Gastrocnemius medialis (tissue), 4 donors: ENCODE results near the gene IRS2.

Experiments used
- POLR2A ChIP-seq, 2 donors: fragments of 450-650 bp; IDR thresholded peaks; one replicate each; pipeline ENCODE4 v1.6.1; 2017; ENCODE audit warnings: antibody characterized with exemption in 2 of 2, mild to moderate bottlenecking in 2 of 2, moderate library complexity in 2 of 2
- TF ChIP-seq, protein P1 (sequence below), 5 experiments: fragments of 450-650 bp in 3 of 5; fragments of 200-600 bp in 2 of 5; sonication (generic) in 2 of 5; IDR thresholded peaks in 4 of 5; conservative IDR thresholded peaks in 1 of 5; 1 replicate in 4 of 5; 2 replicates in 1 of 5; pipeline ENCODE4 v1.5.1; 2016 to 2019; ENCODE audit warnings: antibody characterized with exemption in 5 of 5, mild to moderate bottlenecking in 3 of 5, moderate library complexity in 3 of 5

DNA sequence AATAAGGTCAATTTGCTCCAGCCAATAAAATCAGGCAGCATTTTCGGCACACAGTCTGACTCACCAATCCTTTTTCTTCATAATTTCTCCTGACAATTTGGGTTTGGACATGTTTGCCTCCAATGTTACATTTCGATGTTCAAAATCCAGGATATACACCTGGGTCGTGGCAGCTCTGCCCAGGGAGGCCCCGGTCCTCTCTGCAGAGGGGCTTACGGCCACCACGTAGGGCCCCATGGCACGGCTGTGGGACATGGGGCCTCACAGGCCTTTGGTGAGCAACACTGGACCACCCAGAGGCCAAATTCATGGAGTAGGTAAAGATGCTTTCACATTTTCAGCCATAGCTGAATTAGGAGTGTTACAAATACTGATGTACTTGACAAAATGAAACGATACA is 25.4 kb downstream of the IRS2 start:
- TF ChIP-seq, protein P1, sequence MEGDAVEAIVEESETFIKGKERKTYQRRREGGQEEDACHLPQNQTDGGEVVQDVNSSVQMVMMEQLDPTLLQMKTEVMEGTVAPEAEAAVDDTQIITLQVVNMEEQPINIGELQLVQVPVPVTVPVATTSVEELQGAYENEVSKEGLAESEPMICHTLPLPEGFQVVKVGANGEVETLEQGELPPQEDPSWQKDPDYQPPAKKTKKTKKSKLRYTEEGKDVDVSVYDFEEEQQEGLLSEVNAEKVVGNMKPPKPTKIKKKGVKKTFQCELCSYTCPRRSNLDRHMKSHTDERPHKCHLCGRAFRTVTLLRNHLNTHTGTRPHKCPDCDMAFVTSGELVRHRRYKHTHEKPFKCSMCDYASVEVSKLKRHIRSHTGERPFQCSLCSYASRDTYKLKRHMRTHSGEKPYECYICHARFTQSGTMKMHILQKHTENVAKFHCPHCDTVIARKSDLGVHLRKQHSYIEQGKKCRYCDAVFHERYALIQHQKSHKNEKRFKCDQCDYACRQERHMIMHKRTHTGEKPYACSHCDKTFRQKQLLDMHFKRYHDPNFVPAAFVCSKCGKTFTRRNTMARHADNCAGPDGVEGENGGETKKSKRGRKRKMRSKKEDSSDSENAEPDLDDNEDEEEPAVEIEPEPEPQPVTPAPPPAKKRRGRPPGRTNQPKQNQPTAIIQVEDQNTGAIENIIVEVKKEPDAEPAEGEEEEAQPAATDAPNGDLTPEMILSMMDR (IDR thresholded peaks at IDR 0.05 in 4 of 5, conservative IDR thresholded peaks at IDR 0.05 in 1 of 5), result no peak
- TF ChIP-seq POLR2A (IDR thresholded peaks at IDR 0.05), result no peak
